ENCODE results near the gene OR6K2.

Gene OR6K2

GRCh38 chr1:158685085-158685484, 15.4 kb downstream of the OR6K2 start:
- DNase-seq (ENCODE audit: low read depth in 2 of 2), result no peak

- DNase-seq (ENCODE audit: low read depth in 2 of 2), result no peak
These were observed 18.8 kb downstream of the OR6K2 start for GRCh38 chr1:158681606-158682005.

GRCh38 chr1:158679289-158679688, 21.2 kb downstream of the OR6K2 start:
- no peak for DNase-seq (ENCODE audit: low read depth in 2 of 2)

GRCh38 chr1:158675563-158676323, 24.7 kb downstream of the OR6K2 start:
- no peak for DNase-seq (ENCODE audit: low read depth in 2 of 2)

GRCh38 chr1:158674302-158674701, 26.1 kb downstream of the OR6K2 start:
- no peak for DNase-seq (ENCODE audit: low read depth in 2 of 2)

GRCh38 chr1:158666037-158666436, 34.4 kb downstream of the OR6K2 start:
- no peak for DNase-seq (ENCODE audit: low read depth in 2 of 2)

- DNase-seq (ENCODE audit: low read depth in 2 of 2), result no peak
These were observed 45.9 kb downstream of the OR6K2 start for GRCh38 chr1:158654571-158654970.

GRCh38 chr1:158654086-158654485, 46.4 kb downstream of the OR6K2 start:
- no peak for DNase-seq (ENCODE audit: low read depth in 2 of 2)

- DNase-seq (ENCODE audit: low read depth in 2 of 2), result no peak
These were observed 47.6 kb downstream of the OR6K2 start for GRCh38 chr1:158652721-158653334.

All from fibroblast of skin of left quadriceps (primary cell).